ENCODE data around the gene MS4A15.
"Not testable (repeated sequence)": the region's sequence is repeated elsewhere in the genome, so short reads cannot be mapped to it uniquely, and the experiment has no call there.

Gene MS4A15, protein sequence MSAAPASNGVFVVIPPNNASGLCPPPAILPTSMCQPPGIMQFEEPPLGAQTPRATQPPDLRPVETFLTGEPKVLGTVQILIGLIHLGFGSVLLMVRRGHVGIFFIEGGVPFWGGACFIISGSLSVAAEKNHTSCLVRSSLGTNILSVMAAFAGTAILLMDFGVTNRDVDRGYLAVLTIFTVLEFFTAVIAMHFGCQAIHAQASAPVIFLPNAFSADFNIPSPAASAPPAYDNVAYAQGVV

GRCh38 chr11:60756307-60757032 lies at the start of gene MS4A15:
Gene MS4A15, plus strand, starts transcription at chr11:60756867. Its CDS starts 6,867 bp downstream, at chr11:60763734.
- no peak for DNase-seq (ENCODE audit: low spot score)

- no peak for DNase-seq (ENCODE audit: low spot score)
Observed at GRCh38 chr11:60706931-60707330, 49.7 kb upstream of the MS4A15 start.

- DNase-seq (ENCODE audit: low spot score): no peak
Observed at GRCh38 chr11:60710482-60710881, 46.2 kb upstream of the MS4A15 start.

DNA sequence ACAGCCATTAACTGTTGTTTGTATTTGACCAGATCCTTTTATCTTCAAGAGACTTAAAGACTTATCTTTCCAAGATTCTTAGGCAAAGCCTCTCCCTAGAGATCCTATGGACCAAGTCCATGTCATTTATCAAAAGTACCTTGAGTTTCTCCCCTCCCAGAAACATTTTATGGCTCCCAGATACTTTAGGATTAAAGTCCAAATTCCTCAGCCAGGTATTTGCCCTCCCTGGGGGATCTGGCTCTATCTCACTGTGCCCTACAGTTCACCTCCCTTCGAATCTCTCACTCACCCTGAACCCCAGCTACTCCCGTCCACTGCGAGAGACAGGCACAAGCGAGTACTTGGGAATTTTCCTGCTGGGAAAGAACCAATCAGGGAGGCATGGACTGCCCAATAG lies 45.4 kb upstream of the MS4A15 start:
- no peak for DNase-seq (ENCODE audit: low spot score)

DNA sequence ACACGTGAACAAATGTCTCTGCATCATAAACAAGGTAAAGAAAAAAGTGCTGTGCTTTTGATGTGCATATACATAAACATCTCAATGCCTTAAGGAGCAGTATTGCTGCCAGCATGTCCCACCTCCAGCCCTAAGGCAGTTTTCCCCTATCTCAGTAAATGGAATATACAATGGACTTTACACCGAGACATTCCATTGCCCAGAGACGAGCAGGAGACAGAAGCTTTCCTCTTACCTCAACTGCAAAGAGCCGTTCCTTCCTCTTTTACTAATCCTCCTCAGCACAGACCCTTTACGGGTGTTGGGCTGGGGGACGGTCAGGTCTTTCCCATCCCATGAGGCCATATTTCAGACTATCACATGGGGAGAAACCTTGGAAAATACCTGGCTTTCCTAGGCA lies 43.2 kb upstream of the MS4A15 start:
- not testable (repeated sequence) for DNase-seq (ENCODE audit: low spot score)

DNA sequence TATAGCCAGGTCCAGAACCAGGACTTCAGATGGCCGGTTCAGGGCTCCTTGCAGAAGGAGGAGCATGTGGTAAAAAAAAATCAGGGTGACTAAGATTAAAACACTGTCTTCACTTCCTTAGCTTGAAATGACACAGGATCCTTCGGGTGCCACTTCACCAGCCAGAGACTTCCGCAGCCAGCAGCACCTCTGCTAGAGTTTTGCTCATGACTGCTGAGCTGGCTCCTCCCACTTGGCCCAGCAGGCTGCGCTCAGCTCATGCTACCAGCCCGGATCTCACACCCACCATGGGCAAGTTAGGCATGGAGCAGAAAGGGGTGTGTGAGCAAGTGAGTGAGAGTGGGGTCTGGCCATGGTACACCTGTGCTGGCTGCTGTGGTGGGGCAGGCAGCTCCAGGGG lies 38.7 kb upstream of the MS4A15 start:
- no peak for DNase-seq (ENCODE audit: low spot score)

- no peak for DNase-seq (ENCODE audit: low spot score)
Observed at GRCh38 chr11:60718524-60719316, 37.9 kb upstream of the MS4A15 start.

DNA sequence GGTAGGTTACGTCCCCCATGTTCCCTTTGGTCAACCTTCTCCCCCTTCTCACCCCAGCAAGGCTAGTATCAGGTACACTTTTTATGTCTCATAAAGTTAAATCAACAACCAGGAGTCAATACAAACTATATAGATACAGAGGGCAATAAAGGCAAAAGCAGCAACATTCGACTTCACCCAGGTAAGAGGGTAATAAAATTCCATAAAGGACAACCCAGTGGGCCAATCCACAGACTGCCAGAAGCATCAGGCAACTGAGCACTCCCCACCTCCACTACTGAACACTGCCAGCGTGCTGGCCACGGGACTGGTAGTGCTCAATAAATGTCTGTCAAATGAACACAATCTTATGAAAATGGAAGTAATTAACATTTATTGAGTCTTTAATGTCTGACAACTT lies 37.3 kb upstream of the MS4A15 start:
- no peak for DNase-seq (ENCODE audit: low spot score)

- no peak for DNase-seq (ENCODE audit: low spot score)
Observed at GRCh38 chr11:60720460-60720859, 36.2 kb upstream of the MS4A15 start.

GRCh38 chr11:60724420-60724819 lies 32.2 kb upstream of the MS4A15 start, which contains the start of gene MS4A18:
Gene MS4A18, plus strand, starts transcription at chr11:60724720.
- DNase-seq (ENCODE audit: low spot score): no peak

- no peak for DNase-seq (ENCODE audit: low spot score)
Observed at GRCh38 chr11:60725592-60725991, 31.1 kb upstream of the MS4A15 start.

DNA sequence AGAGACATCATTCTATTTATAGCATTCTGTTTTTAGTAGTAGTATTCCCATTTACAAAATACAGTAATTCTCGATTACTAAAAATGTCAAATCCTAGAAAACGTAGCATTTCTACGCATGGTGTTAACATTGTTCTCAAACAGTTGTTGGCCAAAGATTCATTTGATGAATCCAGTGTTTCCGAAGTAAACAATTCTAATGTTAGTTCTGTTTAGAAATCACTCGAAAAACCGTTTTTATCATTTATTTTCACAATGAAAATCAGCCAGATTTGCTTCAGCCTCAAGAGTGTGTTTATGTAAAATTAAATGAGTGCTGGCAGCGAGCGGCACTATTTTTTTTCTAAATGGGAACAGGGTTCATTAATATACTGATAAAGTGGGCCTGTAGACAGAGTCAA lies 25.1 kb upstream of the MS4A15 start:
- no peak for DNase-seq (ENCODE audit: low spot score)

DNA sequence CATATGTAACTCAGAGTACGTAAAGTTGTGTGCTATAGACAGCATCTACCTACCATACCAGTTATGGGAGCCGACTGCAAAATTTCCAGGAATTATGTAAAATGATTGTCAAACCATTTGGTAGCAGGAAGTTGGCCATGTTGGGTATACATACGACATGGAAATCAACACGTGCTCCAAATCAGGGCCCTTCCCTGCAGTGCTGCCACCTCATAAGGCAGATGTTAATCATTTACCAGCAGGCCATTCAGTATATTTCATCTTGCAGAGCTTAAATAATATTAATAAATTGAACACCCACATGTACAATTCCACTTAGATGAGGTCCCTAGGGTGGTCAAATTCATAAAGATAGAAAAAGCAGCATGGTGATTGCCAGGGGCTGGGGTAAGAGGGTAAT lies 22.4 kb upstream of the MS4A15 start:
- DNase-seq (ENCODE audit: low spot score): no peak

GRCh38 chr11:60739114-60739513 lies 17.6 kb upstream of the MS4A15 start:
- DNase-seq (ENCODE audit: low spot score): no peak

DNA sequence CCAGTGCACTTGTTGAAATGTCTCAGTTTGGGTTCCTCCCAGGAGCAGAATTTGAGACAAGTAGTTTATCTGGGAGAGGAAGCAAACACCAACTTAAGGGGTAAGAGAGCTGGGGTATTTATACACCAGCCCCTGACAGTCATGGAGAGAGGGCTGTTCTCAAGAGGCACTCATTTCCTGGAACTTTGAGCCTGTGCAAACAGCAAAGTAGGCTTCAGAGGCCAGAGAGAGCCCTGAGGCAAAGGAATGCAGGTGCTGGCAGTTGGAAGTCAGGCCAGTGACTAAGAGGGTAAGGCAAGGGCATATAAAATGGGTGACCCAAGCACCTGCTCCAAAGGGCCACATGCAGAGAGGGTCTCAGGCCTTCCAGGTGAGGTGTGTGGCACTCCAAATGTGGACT lies 16.1 kb upstream of the MS4A15 start:
- no peak for DNase-seq (ENCODE audit: low spot score)

DNA sequence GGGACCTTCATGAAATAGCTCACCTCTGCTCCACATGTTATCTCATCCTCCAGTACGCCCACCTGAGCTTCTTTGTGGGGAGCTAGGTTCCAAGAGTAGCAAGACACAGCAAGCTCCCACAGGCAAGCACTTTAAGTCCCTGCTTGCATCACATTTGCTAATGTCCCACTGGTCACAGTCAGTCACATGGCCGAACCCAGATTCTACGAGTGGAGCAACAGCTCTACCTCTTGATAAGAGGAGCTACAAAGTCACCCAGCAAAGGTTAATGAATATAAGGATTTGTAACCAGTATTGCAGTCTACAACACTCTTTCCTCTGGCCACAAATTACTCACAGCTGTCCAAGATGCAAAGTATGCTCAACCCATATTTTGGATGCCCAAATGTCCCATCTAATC lies 15.2 kb upstream of the MS4A15 start:
- DNase-seq (ENCODE audit: low spot score): no peak

- no peak for DNase-seq (ENCODE audit: low spot score)
Observed at GRCh38 chr11:60743058-60743457, 13.6 kb upstream of the MS4A15 start.

DNA sequence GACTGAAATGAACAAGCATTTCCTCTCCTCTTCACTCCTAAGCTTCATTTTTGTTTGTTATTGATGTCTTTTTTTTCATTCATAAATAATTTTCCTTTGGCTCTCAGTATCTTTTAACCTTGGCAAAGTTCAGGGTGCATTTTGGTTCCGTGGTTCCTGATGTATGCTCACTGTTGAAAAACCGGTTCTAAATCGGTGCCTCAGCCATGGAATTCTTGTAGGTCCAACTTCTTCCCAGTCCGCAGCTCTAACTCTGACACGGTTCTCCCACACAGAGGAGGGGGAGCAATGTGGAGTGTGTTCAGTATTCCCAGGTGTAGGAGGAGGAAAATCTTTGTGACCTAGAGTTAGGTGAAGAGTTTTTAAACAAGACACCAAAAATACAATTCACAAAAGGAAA lies 12.6 kb upstream of the MS4A15 start:
- DNase-seq (ENCODE audit: low spot score): no peak

DNA sequence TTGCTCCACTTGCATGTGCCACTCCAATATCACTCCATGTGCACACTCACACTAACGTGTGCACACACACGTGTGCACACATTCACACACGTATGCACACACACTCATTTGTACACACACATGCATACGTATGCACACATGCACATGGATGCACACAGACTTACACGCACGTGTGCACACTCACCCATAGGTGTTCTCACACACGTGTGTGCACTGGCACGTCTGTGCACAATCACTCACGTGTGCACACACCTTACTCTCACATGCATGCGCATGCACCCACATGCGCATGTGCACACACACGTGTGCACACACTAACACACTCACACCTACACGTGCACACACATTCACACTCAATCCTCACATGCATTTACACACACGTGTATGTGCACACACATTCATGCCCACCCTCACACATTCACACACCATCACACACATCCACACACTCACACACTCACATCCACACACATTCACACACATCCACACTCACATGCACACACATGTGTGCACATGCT lies 9.3 kb upstream of the MS4A15 start:
- no peak for DNase-seq (ENCODE audit: low spot score)

GRCh38 chr11:60748225-60748624 lies 8.4 kb upstream of the MS4A15 start:
- DNase-seq (ENCODE audit: low spot score): no peak

DNA sequence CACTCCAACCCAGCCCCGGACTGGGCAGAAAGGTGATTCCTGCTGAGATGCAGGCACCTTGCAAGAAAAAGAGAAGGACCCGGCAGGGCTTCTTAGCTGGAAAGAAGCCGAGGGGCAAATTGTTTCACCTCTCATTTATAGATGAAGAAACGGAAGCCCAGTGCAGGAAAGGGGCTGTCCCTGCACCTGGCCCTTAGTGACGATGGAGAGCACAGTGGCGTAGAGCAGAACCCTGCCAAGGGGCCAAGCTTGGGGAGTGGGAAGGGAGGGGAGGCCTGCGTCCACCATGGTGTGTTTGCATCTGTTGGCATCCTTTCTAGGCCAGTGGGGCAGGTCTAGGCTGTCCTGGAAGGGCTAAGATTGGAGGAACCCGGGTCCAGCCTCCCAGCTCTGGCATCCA lies 7.8 kb upstream of the MS4A15 start:
- DNase-seq (ENCODE audit: low spot score): no peak

- DNase-seq (ENCODE audit: low spot score): no peak
Observed at GRCh38 chr11:60750911-60751310, 5.8 kb upstream of the MS4A15 start.

DNA sequence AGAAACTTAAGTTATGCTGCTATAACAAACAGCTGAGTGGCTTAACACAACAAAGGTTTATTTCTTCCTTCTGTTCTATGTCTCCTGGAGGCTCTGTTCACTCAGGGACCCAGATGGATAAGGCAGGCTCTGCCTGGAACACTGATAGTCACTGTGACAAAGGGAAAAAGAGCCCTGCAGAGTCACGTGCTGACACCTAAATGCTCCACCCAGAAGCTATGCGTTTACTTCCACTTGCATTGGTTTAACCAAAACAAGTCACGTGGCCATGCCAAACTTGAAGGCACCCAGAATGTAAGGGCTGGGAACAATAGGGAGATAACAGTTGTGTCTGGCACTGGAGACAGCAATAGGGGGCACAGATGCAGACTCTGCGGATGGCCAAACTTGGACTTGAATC lies 3.4 kb upstream of the MS4A15 start:
- DNase-seq (ENCODE audit: low spot score): no peak
